SJCRH30 (cell line): ENCODE data around the gene TEAD1. TPM values are rescaled to one million over a fixed set of nuclear protein-coding genes. Genes with fewer than 3 reads are reported as not detected.
A peak's percentile ranks its signal among the peaks of the same experiment; 100 is the strongest.

Source experiments
- DNase-seq, 2 experiments: peaks; one replicate each; pipeline ENCODE4 v3.0.0-alpha.2; 2015 to 2020
- H3K27ac ChIP-seq: fragments of 250-450 bp; sonication (Bioruptor Pico); 2 replicates; pipeline ENCODE4 v1.5.1; 2020; ENCODE audit warnings: mild to moderate bottlenecking, moderate library complexity
- H3K27me3 ChIP-seq: fragments of 250-450 bp; sonication (Bioruptor Pico); 2 replicates; pipeline ENCODE4 v1.5.1; 2020; ENCODE audit warnings: mild to moderate bottlenecking, moderate library complexity
- H3K36me3 ChIP-seq: fragments of 250-450 bp; sonication (Bioruptor Pico); 2 replicates; pipeline ENCODE4 v1.5.1; 2020; ENCODE audit warnings: mild to moderate bottlenecking, moderate library complexity
- H3K4me1 ChIP-seq: fragments of 250-450 bp; sonication (Bioruptor Pico); 2 replicates; pipeline ENCODE4 v1.5.1; 2020; ENCODE audit warnings: mild to moderate bottlenecking, moderate library complexity
- H3K4me3 ChIP-seq: fragments of 250-450 bp; sonication (Bioruptor Pico); 2 replicates; pipeline ENCODE4 v1.5.1; 2020; ENCODE audit warnings: mild to moderate bottlenecking, moderate library complexity
- H3K9me3 ChIP-seq: fragments of 250-450 bp; sonication (Bioruptor Pico); replicated peaks from 2 replicates; pipeline ENCODE4 v1.5.1; 2020; ENCODE audit warnings: mild to moderate bottlenecking, moderate library complexity
- total RNA-seq: library from RNA; depleted of rRNA; stranded (reverse); fragments of >200 nt; shearing (Covaris generic); gene quantifications from 2 replicates; pipeline ENCODE4 v1.2.3, GENCODE V29; 2014

Gene TEAD1
- total RNA-seq, 1 experiment from 2014 or later = 84.4 TPM

- no peak overlapping the region for H3K27ac ChIP-seq
- DNase-seq = no peak
- H3K4me1 ChIP-seq = no peaks in the 10 kb centered on the region
Measured at GRCh38 chr11:12685229-12685628, 11.0 kb downstream of the TEAD1 start.

GRCh38 chr11:12686246-12687060 is 12.2 kb downstream of the TEAD1 start:
- Histone ChIP-seq H3K27ac (no peak overlapping the region), H3K4me1 (peaks cover 2% of the 10 kb centered on the region; the same call in 1 of the 2 replicates), H3K9me3 (no peaks in the 10 kb centered on the region), H3K4me3 (no peak overlapping the region), H3K36me3 (peaks cover 6% of the 10 kb centered on the region; the same call in 1 of the 2 replicates), H3K27me3 (no peaks in the 10 kb centered on the region)
- no peak for DNase-seq

More at GRCh38 chr11:12685229-12685628, 11.0 kb downstream of the TEAD1 start:
- H3K36me3 ChIP-seq = peaks cover 6% of the 10 kb centered on the region; the same call in 1 of the 2 replicates
- no peaks in the 10 kb centered on the region for H3K27me3 ChIP-seq
- H3K4me3 ChIP-seq = no peak overlapping the region
- H3K9me3 ChIP-seq = no peaks in the 10 kb centered on the region

GRCh38 chr11:12687216-12687623 is 13.0 kb downstream of the TEAD1 start:
- H3K27me3 ChIP-seq = no peaks in the 10 kb centered on the region
- no peak for DNase-seq
- no peak overlapping the region for H3K27ac ChIP-seq
- no peaks in the 10 kb centered on the region for H3K9me3 ChIP-seq
- H3K4me3 ChIP-seq = no peak overlapping the region
- H3K4me1 ChIP-seq = peaks cover 9% of the 10 kb centered on the region
- H3K36me3 ChIP-seq = peaks cover under 1% of the 10 kb centered on the region; the same call in 1 of the 2 replicates

- H3K4me1 ChIP-seq = peaks cover 12% of the 10 kb centered on the region
- H3K27ac ChIP-seq = no peak overlapping the region
- no peak overlapping the region for H3K4me3 ChIP-seq
- no peaks in the 10 kb centered on the region for H3K9me3 ChIP-seq
- DNase-seq = no peak
- H3K27me3 ChIP-seq = no peaks in the 10 kb centered on the region
- no peaks in the 10 kb centered on the region for H3K36me3 ChIP-seq
Measured at GRCh38 chr11:12687740-12688139, 13.5 kb downstream of the TEAD1 start.

GRCh38 chr11:12689029-12689755 is 15.0 kb downstream of the TEAD1 start:
- Histone ChIP-seq H3K27ac (no peak overlapping the region), H3K9me3 (no peaks in the 10 kb centered on the region), H3K27me3 (no peaks in the 10 kb centered on the region), H3K4me1 (peaks cover 20% of the 10 kb centered on the region), H3K4me3 (no peak overlapping the region), H3K36me3 (no peaks in the 10 kb centered on the region)
- no peak for DNase-seq

GRCh38 chr11:12690663-12691062 is 16.4 kb downstream of the TEAD1 start:
- no peak for DNase-seq
- Histone ChIP-seq H3K27me3 (no peaks in the 10 kb centered on the region), H3K9me3 (no peaks in the 10 kb centered on the region), H3K4me3 (no peak overlapping the region), H3K4me1 (peaks cover 33% of the 10 kb centered on the region), H3K36me3 (no peaks in the 10 kb centered on the region), H3K27ac (no peak overlapping the region)

- no peaks in the 10 kb centered on the region for H3K27me3 ChIP-seq
- no peaks in the 10 kb centered on the region for H3K9me3 ChIP-seq
- no peaks in the 10 kb centered on the region for H3K36me3 ChIP-seq
- peaks cover 40% of the 10 kb centered on the region for H3K4me1 ChIP-seq
- no peak overlapping the region for H3K27ac ChIP-seq
- no peak overlapping the region for H3K4me3 ChIP-seq
- no peak for DNase-seq
Measured at GRCh38 chr11:12691473-12691872, 17.3 kb downstream of the TEAD1 start.

- Histone ChIP-seq H3K4me1 (peaks cover 40% of the 10 kb centered on the region), H3K36me3 (no peaks in the 10 kb centered on the region), H3K27ac (peak overlapping the region; percentile 76), H3K27me3 (no peaks in the 10 kb centered on the region), H3K9me3 (no peaks in the 10 kb centered on the region), H3K4me3 (peak overlapping the region; percentile 44)
- peak; percentile 85 to 91 for DNase-seq
Measured at GRCh38 chr11:12692229-12693075, 18.2 kb downstream of the TEAD1 start.

GRCh38 chr11:12693094-12693478 is 18.9 kb downstream of the TEAD1 start:
- peak; percentile 13 to 48 for DNase-seq
- H3K9me3 ChIP-seq = no peaks in the 10 kb centered on the region
- peak overlapping the region; percentile 76 for H3K27ac ChIP-seq
- peaks cover 40% of the 10 kb centered on the region for H3K4me1 ChIP-seq
- H3K27me3 ChIP-seq = no peaks in the 10 kb centered on the region
- H3K4me3 ChIP-seq = peak overlapping the region; percentile 44
- H3K36me3 ChIP-seq = no peaks in the 10 kb centered on the region

- H3K36me3 ChIP-seq = no peaks in the 10 kb centered on the region
- H3K9me3 ChIP-seq = no peaks in the 10 kb centered on the region
- DNase-seq = peak; percentile 76 to 88
- H3K27ac ChIP-seq = peak overlapping the region; percentile 76
- peaks cover 40% of the 10 kb centered on the region for H3K4me1 ChIP-seq
- no peaks in the 10 kb centered on the region for H3K27me3 ChIP-seq
- peak overlapping the region; percentile 44 for H3K4me3 ChIP-seq
Measured at GRCh38 chr11:12693479-12694182, 19.4 kb downstream of the TEAD1 start.

GRCh38 chr11:12694183-12694531 is 19.9 kb downstream of the TEAD1 start:
- peak overlapping the region; percentile 44 for H3K4me3 ChIP-seq
- no peaks in the 10 kb centered on the region for H3K36me3 ChIP-seq
- H3K9me3 ChIP-seq = no peaks in the 10 kb centered on the region
- peaks cover 40% of the 10 kb centered on the region for H3K4me1 ChIP-seq
- no peak for DNase-seq
- no peaks in the 10 kb centered on the region for H3K27me3 ChIP-seq
- peak overlapping the region; percentile 76 for H3K27ac ChIP-seq

GRCh38 chr11:12695221-12695794 is 21.1 kb downstream of the TEAD1 start:
- Histone ChIP-seq H3K36me3 (no peaks in the 10 kb centered on the region; the same call in 1 of the 2 replicates), H3K4me3 (no peak overlapping the region), H3K9me3 (no peaks in the 10 kb centered on the region), H3K4me1 (peaks cover 40% of the 10 kb centered on the region), H3K27ac (peak overlapping the region; percentile 76; the same call in 1 of the 2 replicates), H3K27me3 (no peaks in the 10 kb centered on the region)
- no peak for DNase-seq

GRCh38 chr11:12695873-12696272 is 21.7 kb downstream of the TEAD1 start:
- no peak overlapping the region for H3K4me3 ChIP-seq
- DNase-seq = peak in 1 of 2 experiments; percentile 20
- no peak overlapping the region for H3K27ac ChIP-seq
- no peaks in the 10 kb centered on the region for H3K27me3 ChIP-seq
- peaks cover 40% of the 10 kb centered on the region for H3K4me1 ChIP-seq
- H3K9me3 ChIP-seq = no peaks in the 10 kb centered on the region
- no peaks in the 10 kb centered on the region; the same call in 1 of the 2 replicates for H3K36me3 ChIP-seq
